Thoracic aorta (tissue), 2 donors: ENCODE results near the gene PER3. TPM values are rescaled to one million over a fixed set of nuclear protein-coding genes. Genes with fewer than 3 reads are reported as not detected.

Source experiments
- ATAC-seq: fragments of 150-250 bp; one replicate; pipeline ENCODE4 v1.8.0; 2017; ENCODE audit warnings: low read depth; ENCODE audit not compliant: insufficient number of reproducible peaks, low FRiP score
- DNase-seq: peaks from one replicate; pipeline ENCODE4 v3.0.0-alpha.2; 2020; ENCODE audit warnings: low spot score
- H3K27ac ChIP-seq, 2 donors: fragments of 200-600 bp; sonication (generic); 1 replicate in 1 of 2; 2 replicates in 1 of 2; pipeline ENCODE4 v1.5.1; 2016; ENCODE audit warnings: mild to moderate bottlenecking in 2 of 2, moderate library complexity in 2 of 2
- H3K27me3 ChIP-seq: fragments of 200-600 bp; sonication (generic); replicated peaks from 2 replicates; pipeline ENCODE4 v1.6.0; 2016; ENCODE audit warnings: mild to moderate bottlenecking; ENCODE audit not compliant: insufficient read depth
- H3K36me3 ChIP-seq: fragments of 200-600 bp; sonication (generic); one replicate; pipeline ENCODE4 v1.5.1; 2016
- H3K4me1 ChIP-seq, 2 donors: fragments of 200-600 bp; sonication (generic); 1 replicate in 1 of 2; 2 replicates in 1 of 2; pipeline versions ENCODE4 v1.5.1 to v1.6.0; 2016; ENCODE audit warnings: low read depth in 2 of 2, mild to moderate bottlenecking in 1 of 2; ENCODE audit not compliant: control insufficient read depth in 1 of 2
- H3K4me3 ChIP-seq: fragments of 200-600 bp; sonication (generic); 2 replicates; pipeline ENCODE4 v1.5.1; 2016; ENCODE audit warnings: mild to moderate bottlenecking
- H3K9me3 ChIP-seq: fragments of 200-600 bp; sonication (generic); 2 replicates; pipeline ENCODE4 v1.5.1; 2016
- CTCF ChIP-seq: fragments of 200-600 bp; sonication (generic); IDR thresholded peaks from one replicate; pipeline ENCODE4 v1.5.1; 2019; ENCODE audit warnings: antibody characterized with exemption
- total RNA-seq, 2 donors: library from RNA; depleted of rRNA; stranded (reverse); fragments of >200 nt; gene quantifications; one replicate each; pipeline versions ENCODE4 v1.1.0 to v1.2.3, GENCODE V29; 2016

Gene PER3
- total RNA-seq, 2 donors from 2014 or later: 19.8 to 21.7 TPM

GRCh38 chr1:7865978-7866377 lies 81.9 kb downstream of the PER3 start:
- H3K4me1 ChIP-seq: no peaks in the 10 kb centered on the region
- H3K4me3 ChIP-seq: no peak overlapping the region
- no peak overlapping the region for H3K27ac ChIP-seq
- no peak for DNase-seq
- no peaks in the 10 kb centered on the region for H3K9me3 ChIP-seq
- ATAC-seq: no peak
- no peaks in the 10 kb centered on the region for H3K27me3 ChIP-seq
- no peaks in the 10 kb centered on the region for H3K36me3 ChIP-seq
- no peak for TF ChIP-seq CTCF

GRCh38 chr1:7868070-7868780 lies 84.1 kb downstream of the PER3 start:
- no peaks in the 10 kb centered on the region for H3K4me1 ChIP-seq
- DNase-seq: no peak
- no peak for TF ChIP-seq CTCF
- no peak overlapping the region for H3K27ac ChIP-seq
- ATAC-seq: no peak
- no peaks in the 10 kb centered on the region for H3K36me3 ChIP-seq
- no peak overlapping the region for H3K4me3 ChIP-seq
- no peaks in the 10 kb centered on the region for H3K27me3 ChIP-seq
- H3K9me3 ChIP-seq: no peaks in the 10 kb centered on the region

- Histone ChIP-seq H3K27ac (no peak overlapping the region), H3K4me3 (no peak overlapping the region), H3K36me3 (no peaks in the 10 kb centered on the region), H3K9me3 (no peaks in the 10 kb centered on the region), H3K4me1 (no peaks in the 10 kb centered on the region), H3K27me3 (no peaks in the 10 kb centered on the region)
- ATAC-seq: no peak
- TF ChIP-seq CTCF: no peak
- DNase-seq: no peak
These were observed 85.2 kb downstream of the PER3 start for GRCh38 chr1:7869136-7869920.

- no peak for TF ChIP-seq CTCF
- Histone ChIP-seq H3K36me3 (no peaks in the 10 kb centered on the region), H3K27me3 (no peaks in the 10 kb centered on the region), H3K9me3 (no peaks in the 10 kb centered on the region), H3K4me3 (no peak overlapping the region), H3K27ac (no peak overlapping the region), H3K4me1 (no peaks in the 10 kb centered on the region)
- ATAC-seq: no peak
- DNase-seq: no peak
These were observed 87.0 kb downstream of the PER3 start for GRCh38 chr1:7871136-7871535.
